NK-92 (cell line): ENCODE results near the gene ASGR2.
"Not testable (repeated sequence)": the region's sequence is repeated elsewhere in the genome, so short reads cannot be mapped to it uniquely, and the experiment has no call there.

ENCODE experiments used
- DNase-seq: peaks from one replicate; lab custom pipeline; 2025; ENCODE audit not compliant: unreplicated experiment; lab: John Stamatoyannopoulos, UW

The ASGR2 gene

GRCh38 chr17:7100641-7101379, 13.8 kb downstream of the ASGR2 start:
- DNase-seq = not testable (repeated sequence)

DNA sequence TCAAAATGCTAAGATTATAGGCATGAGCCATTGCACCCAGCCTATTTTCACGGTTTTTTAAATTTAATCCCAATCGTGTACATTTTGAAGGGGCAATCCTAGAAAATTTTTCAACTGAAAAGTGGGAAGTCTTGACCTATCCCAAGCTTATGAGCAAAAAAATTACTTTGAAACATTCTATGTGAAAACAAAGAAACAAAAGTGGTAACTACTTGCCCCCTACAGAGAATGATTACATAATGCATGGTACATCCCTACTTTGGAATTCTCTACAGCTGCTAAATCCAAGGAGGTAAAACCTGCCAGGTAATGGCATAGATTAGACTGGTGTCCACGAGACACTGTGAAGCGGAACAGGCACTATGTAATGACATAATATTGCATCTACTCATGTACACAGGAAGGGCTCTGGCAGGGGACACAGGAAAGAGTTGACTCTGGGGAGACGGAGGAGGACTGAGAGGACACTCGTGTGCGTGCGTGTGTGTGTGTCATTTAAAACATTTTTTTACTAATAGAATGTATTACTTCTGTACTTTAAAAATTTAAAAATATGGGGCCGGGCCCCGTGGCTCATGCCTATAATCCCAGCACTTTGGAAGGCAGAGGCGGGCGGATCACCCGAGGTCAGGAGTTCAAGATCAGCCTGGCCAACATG, 15.7 kb downstream of the ASGR2 start:
- no peak for DNase-seq

- DNase-seq = no peak
Measured at GRCh38 chr17:7097940-7098339, 16.7 kb downstream of the ASGR2 start.

DNA sequence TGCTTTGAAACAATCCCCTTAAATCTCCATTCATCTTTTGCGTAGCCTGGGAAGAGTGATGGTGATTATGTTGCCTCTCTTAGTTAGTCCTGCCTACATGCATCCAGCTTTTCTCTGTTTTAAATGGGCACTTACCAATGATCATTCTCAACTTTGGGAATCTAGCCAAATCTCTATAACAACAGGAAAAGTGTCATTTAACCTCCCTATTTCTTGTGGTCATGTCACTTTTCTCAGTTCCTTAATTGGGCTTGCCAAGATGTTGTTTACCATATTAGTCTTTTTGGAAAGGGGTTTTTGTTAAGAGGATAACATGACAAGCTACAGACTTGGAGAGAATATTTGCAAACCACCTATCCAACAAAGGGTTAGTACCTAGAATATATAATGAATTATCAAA, 19.0 kb downstream of the ASGR2 start:
- no peak for DNase-seq

- no peak for DNase-seq
Measured at GRCh38 chr17:7094652-7095019, 20.0 kb downstream of the ASGR2 start.

DNA sequence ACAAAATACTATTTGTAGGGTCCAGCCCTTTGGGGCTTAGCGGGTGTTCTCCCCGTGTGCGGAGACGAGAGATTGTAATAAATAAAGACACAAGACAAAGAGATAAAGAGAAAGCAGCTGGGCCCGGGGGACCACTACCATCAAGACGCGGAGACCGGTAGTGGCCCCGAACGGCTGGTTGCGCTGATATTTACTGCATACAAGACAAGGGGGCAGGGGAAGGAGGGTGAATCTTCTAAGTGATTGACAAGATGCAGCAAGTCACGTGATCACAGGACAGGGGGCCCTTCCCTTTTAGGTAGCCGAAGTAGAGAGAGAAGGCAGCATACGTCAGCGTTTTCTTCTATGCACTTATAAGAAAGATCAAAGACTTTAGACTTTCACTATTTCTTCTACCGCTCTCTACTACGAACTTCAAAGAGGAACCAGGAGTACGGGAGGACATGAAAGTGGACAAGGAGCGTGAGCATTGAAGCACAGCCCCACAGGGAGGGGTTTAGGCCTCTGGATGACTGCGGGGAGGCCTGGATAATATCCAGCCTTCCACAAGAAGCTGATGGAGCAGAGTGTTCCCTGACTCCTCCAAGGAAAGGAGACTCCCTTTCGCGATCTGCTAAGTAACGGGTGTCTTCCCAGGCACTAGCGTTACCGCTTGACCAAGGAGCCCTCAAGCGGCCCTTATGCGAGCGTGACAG, 23.2 kb downstream of the ASGR2 start:
- DNase-seq = not testable (repeated sequence)

- DNase-seq = not testable (repeated sequence)
Measured at GRCh38 chr17:7089570-7089969, 25.1 kb downstream of the ASGR2 start.

DNA sequence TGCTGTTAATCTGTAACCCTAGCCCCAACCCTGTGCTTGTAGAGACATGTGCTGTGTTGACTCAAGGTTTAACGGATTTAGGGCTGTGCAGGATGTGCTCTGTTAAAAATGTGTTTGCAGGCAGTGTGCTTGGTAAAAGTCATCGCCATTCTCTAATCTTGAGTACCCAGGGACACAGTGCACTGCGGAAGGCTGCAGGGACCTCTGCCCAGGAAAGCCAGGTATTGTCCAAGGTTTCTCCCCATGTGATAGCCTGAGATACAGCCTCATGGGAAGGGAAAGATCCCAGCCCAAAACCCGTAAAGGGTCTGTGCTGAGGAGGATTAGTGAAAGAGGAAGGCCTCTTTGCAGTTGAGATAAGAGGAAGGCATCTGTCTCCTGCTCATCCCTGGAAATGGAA, 26.2 kb downstream of the ASGR2 start:
- DNase-seq = not testable (repeated sequence)

GRCh38 chr17:7084088-7084487, 30.5 kb downstream of the ASGR2 start:
- DNase-seq = no peak

DNA sequence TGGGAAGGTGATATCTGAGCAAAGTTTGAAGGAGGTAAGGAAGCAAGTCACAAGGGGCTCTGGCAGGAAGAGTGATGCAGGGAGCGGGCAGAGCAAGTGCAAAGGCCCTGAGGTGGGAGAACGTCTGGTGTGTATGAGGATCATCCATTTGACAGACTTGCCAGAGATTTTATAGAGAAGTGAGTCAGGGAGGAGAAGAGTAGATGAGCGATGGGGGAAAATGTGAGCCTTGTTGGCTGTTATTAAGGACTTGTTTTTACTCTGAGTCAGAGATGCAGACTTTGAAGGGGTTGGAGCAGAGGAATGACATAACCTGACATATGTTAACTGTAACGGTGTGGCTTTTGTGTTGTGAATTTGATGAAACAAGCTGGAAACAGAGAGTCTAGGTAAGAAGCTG, 31.0 kb downstream of the ASGR2 start:
- DNase-seq = no peak

GRCh38 chr17:7081341-7082062, 33.1 kb downstream of the ASGR2 start:
- no peak for DNase-seq

GRCh38 chr17:7080456-7081041, 34.1 kb downstream of the ASGR2 start:
- no peak for DNase-seq

DNA sequence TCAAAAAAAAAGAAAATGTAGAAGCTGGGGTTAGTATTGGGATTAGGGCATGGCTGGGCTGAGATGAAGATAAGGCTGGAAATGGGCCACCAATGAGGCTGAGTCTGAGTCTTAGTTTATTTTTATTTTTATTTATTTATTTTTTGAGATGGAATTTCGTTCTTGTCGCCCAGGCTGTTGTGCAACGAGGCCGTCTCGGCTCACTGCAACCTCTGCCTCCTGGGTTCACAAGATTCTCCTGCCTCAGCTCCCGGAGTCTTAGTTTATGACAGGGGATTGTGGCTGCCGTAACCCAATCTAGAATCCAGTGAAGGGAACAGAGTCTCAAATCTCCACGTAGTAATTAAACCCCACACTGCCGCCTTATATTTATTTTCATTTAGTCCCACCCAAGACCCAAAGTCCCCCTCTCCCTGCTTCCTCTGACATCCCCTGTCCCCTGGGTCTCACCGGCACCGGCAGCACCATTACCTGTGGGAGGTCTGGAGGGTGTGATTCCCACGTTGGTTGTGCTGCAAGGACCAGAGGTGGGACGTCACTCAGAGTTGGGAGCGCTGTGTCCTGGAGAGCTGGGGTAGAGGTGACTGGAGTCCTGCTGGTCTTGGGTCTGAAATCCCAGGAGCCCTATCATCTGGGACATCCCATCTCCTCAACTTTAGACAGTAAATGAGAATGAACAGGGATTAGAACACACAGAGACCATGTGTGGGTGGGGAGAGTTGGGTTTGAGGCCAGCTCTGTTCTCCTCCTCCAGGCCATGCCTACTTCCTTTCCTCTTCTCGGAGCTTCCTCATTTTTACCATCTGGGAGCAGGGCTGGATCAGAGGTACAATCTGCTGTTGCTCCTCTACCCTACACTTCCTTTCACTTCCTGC, 34.8 kb downstream of the ASGR2 start, which contains the start of gene CLEC10A:
TSS of gene CLEC10A (minus strand) at position 671 of the 875 bp plus-strand sequence. CDS start 1,439 bp downstream, outside the sequence.
- DNase-seq = no peak

DNA sequence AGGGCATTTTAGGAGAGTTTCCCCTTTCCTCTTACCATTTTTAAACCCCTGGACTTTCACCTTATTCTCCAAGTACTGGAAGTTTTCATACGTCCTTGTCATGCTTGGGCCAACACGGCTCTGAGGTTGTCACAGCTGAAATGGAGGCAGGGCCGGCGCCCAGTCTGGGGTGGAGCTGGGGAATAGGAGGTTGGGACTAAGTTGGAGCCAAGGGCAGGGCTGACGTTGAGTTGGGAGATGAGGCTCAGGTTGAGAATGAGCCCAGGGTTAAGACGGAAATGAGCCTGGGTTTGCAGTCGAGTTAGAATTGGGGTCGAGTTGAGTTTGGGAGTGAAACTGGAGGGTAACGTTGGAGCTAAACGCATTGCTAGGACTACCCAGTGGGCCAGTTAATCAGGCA, 35.9 kb downstream of the ASGR2 start:
- no peak for DNase-seq

DNA sequence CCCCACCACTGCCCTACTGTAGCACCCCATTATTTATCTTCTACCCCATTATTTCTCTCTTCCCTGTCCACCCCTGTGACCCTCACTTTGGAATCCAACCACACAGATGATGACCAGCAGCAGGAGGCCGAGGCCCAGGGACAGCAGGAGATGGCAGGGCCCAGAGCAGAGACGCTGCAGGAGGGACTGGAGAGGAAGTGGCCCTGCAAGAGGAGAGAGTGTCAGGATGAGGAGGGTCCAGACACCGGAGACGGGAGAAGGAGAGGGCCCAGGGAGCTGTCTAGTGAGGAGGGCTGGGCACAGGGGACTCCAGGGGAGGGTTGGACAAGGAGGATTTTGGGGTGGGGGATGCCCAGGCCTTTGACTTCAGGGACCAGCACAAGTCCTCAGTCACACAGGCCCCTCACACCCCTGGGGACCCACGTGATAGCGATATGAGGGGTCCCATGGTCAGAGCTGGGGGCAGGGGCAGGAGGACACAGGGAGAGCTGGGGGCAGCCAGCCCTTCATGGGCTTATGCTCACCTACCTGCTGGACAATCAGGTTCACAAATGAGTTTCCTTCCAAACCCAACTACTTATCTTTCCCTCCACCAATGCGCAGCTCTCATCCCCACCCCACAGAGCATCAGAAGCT, 36.6 kb downstream of the ASGR2 start:
- no peak for DNase-seq

GRCh38 chr17:7074931-7075330, 39.7 kb downstream of the ASGR2 start:
- no peak for DNase-seq

DNA sequence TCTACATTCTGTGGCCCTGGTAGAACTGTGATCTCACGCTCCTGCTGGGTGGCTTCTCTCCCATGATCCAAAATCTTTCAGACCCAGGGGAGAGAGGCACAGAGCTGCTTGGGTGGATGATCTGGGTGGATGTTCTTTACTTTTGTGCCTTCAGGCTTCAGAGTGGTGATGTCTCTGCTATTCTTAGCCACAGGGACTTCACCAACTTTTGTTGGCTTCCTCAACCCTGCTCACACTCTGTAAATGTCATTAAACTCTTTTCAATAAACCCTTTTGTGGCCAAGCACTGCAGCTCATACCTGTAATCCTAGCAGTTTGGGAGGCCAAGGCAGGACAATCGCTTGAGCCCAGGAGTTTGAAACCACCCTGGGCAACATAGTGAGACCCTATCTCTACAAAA, 42.2 kb downstream of the ASGR2 start:
- no peak for DNase-seq

GRCh38 chr17:7070712-7071111, 43.9 kb downstream of the ASGR2 start:
- DNase-seq = no peak

DNA sequence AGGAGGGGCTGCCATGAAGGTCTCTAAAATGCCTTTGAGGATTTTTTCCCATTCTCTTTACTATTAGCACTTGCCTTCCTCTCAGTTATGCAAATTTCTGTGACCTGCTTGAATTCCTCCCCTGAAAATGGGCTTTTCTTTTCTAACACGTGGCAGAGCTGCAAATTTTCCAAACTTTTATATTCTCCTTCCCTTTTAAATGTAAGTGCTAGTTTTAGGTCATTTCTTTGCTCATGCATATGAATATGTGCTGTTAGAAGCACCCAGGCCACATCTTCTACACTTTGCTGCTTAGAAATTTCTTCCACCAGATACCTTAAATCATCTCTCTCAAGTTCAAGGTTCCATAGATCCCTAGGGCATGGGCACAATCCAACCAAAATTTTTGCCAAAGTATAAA, 46.4 kb downstream of the ASGR2 start:
- DNase-seq = no peak

- DNase-seq = no peak
Measured at GRCh38 chr17:7067198-7067597, 47.4 kb downstream of the ASGR2 start.
